ENCODE results near the gene INPPL1. TPM values are rescaled to one million over a fixed set of nuclear protein-coding genes. Genes with fewer than 3 reads are reported as not detected.
A peak's percentile ranks its signal among the peaks of the same experiment; 100 is the strongest.

INPPL1 gene
- total and polyA plus RNA-seq, 2 experiments from 2014 or later = 156 to 182 TPM

DNA sequence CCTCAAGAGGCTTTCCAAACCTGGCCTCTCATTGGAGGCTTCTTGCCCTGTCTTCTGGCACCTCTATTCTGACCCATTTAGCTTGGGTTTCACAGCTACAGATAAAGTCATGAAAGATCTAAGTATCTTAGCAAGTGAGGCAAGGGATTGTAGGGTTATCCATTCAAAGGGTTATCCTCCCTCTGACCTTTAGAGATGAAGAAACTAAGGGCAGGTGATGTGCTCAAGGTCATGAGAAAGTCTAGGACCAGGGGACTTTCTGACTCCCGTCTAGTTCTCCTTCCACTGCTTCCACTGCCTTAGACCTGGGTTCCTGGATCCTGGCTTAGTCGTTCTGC, 12.2 kb downstream of the INPPL1 start:
- H3K36me3 ChIP-seq = peaks cover 59% of the 10 kb centered on the region
- peak overlapping the region; percentile 48 for H3K27ac ChIP-seq
- H3K27me3 ChIP-seq = peaks cover 26% of the 10 kb centered on the region
- no peaks in the 10 kb centered on the region for H3K9me3 ChIP-seq (ENCODE audit: low read depth)
- TF ChIP-seq, protein P1, sequence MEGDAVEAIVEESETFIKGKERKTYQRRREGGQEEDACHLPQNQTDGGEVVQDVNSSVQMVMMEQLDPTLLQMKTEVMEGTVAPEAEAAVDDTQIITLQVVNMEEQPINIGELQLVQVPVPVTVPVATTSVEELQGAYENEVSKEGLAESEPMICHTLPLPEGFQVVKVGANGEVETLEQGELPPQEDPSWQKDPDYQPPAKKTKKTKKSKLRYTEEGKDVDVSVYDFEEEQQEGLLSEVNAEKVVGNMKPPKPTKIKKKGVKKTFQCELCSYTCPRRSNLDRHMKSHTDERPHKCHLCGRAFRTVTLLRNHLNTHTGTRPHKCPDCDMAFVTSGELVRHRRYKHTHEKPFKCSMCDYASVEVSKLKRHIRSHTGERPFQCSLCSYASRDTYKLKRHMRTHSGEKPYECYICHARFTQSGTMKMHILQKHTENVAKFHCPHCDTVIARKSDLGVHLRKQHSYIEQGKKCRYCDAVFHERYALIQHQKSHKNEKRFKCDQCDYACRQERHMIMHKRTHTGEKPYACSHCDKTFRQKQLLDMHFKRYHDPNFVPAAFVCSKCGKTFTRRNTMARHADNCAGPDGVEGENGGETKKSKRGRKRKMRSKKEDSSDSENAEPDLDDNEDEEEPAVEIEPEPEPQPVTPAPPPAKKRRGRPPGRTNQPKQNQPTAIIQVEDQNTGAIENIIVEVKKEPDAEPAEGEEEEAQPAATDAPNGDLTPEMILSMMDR (IDR thresholded peaks at IDR 0.05; ENCODE audit: low read depth, low read length) = no peak
- H3K4me3 ChIP-seq = no peak overlapping the region
- no peak for DNase-seq (ENCODE audit: low read depth in 1 of 2, low spot score in 1 of 2)
- peaks cover 7% of the 10 kb centered on the region for H3K4me1 ChIP-seq (ENCODE audit: low read depth)

DNA sequence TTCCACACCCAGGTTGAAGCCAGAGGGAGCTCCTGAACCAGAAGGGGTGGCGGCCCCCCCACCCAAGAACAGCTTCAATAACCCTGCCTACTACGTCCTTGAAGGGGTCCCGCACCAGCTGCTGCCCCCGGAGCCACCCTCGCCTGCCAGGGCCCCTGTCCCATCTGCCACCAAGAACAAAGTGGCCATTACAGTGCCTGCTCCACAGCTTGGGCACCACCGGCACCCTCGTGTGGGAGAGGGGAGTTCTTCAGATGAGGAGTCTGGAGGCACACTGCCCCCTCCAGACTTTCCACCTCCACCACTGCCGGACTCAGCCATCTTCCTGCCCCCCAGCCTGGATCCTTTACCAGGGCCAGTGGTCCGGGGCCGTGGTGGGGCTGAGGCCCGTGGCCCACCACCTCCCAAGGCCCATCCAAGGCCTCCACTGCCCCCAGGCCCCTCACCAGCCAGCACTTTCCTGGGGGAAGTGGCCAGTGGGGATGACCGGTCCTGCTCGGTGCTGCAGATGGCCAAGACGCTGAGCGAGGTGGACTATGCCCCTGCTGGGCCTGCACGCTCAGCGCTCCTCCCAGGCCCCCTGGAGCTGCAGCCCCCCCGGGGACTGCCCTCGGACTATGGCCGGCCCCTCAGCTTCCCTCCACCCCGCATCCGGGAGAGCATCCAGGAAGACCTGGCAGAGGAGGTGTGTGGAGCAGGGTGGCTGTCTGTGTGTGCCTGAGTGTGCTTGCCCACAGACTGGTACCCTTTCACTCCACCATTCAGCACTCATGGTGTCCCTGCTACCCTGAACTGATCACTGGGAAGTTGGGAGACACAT, 12.8 kb downstream of the INPPL1 start:
- no peak for DNase-seq (ENCODE audit: low read depth in 1 of 2, low spot score in 1 of 2)
- peaks cover 32% of the 10 kb centered on the region for H3K27me3 ChIP-seq

DNA sequence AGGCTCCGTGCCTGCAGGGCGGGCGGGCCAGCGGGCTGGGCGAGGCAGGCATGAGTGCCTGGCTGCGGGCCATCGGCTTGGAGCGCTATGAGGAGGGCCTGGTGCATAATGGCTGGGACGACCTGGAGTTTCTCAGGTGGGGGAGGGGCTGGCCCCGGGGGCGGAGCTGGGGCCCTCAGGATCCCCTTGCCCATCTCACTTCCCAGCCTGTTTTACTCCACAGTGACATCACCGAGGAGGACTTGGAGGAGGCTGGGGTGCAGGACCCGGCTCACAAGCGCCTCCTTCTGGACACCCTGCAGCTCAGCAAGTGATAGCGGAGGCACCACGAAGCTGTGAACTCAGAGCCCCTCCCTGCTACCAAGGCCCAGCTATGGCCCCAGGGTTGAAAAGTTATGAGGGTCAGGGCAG, 13.5 kb downstream of the INPPL1 start:
- Histone ChIP-seq H3K27ac (no peak overlapping the region), H3K4me1 (ENCODE audit: low read depth) (peaks cover 7% of the 10 kb centered on the region), H3K36me3 (peaks cover 48% of the 10 kb centered on the region), H3K27me3 (peaks cover 39% of the 10 kb centered on the region), H3K4me3 (no peak overlapping the region), H3K9me3 (ENCODE audit: low read depth) (no peaks in the 10 kb centered on the region)
- TF ChIP-seq, protein P1 (IDR thresholded peaks at IDR 0.05; ENCODE audit: low read depth, low read length) = peak; percentile 85
- peak; percentile 77 to 84 for DNase-seq (ENCODE audit: low read depth in 1 of 2, low spot score in 1 of 2)

More for the DNA sequence above, 12.8 kb downstream of the INPPL1 start:
- TF ChIP-seq, protein P1 (IDR thresholded peaks at IDR 0.05; ENCODE audit: low read depth, low read length) = no peak
- H3K4me1 ChIP-seq (ENCODE audit: low read depth) = peaks cover 7% of the 10 kb centered on the region
- peaks cover 55% of the 10 kb centered on the region for H3K36me3 ChIP-seq
- peak overlapping the region; percentile 48 for H3K27ac ChIP-seq
- no peaks in the 10 kb centered on the region for H3K9me3 ChIP-seq (ENCODE audit: low read depth)
- H3K4me3 ChIP-seq = no peak overlapping the region

DNA sequence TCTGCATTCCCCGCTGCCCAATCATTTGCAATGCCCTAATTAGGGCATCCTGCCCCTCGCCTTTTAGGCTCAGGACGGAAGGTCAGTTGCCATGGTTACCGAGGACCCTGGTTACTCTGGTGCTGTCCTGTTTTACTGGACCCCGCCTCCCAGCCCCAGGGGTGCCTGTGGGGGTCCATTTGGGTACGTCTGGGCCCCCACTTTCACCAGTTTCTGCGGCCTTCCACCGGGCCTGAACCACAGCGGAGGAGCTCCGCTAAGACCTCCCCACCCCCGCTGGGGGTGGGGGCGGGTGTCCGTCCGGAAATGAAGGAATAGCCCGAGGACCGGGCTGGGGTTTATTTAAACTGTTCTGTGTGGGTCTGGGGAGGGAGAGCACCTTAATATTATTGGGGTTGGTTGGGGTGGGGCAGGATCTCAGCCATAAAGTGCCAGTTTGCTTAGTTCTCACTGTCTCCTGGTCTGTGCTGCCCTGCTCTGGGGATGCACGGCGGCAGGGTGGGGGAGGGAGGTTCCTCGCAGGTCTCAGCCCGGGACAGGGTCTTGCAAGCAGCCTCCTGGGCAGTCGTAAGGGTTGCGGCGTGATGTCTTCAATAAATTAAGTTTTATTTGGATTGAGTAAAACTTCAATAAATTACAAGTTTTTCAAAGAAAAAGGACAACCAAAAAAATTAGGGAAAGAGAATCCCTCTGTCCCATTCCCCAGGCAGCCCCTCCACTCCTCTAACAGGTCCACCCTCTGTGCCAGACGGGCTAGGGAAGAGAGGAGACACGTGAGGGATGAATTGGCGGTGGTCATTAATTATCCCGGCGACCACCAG, 14.1 kb downstream of the INPPL1 start:
- TF ChIP-seq, protein P1 (IDR thresholded peaks at IDR 0.05; ENCODE audit: low read depth, low read length) = no peak
- Histone ChIP-seq H3K4me1 (ENCODE audit: low read depth) (peaks cover 7% of the 10 kb centered on the region), H3K36me3 (peaks cover 42% of the 10 kb centered on the region), H3K27me3 (peaks cover 46% of the 10 kb centered on the region), H3K4me3 (no peak overlapping the region), H3K9me3 (ENCODE audit: low read depth) (no peaks in the 10 kb centered on the region), H3K27ac (no peak overlapping the region)
- no peak for DNase-seq (ENCODE audit: low read depth in 1 of 2, low spot score in 1 of 2)

DNA sequence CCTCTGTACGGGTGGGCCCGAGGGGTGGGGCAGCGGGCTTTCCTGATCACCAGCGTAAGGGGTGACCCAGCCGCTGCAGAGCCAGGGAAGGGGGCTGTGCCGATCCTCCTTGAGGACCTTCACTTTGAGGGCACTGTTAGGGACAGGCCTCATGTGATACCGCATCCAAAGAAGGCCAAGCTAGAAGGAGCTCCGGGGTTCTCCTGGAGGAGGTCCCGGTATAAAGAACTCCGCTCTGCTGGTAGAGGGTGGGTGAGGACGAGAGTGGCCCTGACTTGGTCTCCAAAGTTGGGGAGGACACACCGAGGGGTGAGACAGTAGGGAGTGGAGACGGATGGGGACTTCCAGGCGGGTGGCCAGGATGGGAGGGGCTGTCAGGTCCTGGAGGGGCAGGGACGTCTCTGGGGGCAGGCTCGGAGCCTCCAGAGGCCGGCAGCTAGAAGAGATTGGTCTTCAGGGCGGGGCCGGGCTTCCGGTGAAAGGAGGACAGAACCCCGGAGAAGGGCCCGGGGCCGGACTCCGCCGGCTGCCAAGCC, 14.8 kb downstream of the INPPL1 start:
- TF ChIP-seq, protein P1 (IDR thresholded peaks at IDR 0.05; ENCODE audit: low read depth, low read length) = no peak
- H3K27me3 ChIP-seq = peaks cover 53% of the 10 kb centered on the region
- DNase-seq (ENCODE audit: low read depth in 1 of 2, low spot score in 1 of 2) = peak in 1 of 2 donors; percentile 69

More for the DNA sequence above, 14.8 kb downstream of the INPPL1 start:
- Histone ChIP-seq H3K4me3 (peak overlapping the region; percentile 21), H3K27ac (no peak overlapping the region), H3K36me3 (peaks cover 35% of the 10 kb centered on the region), H3K9me3 (ENCODE audit: low read depth) (no peaks in the 10 kb centered on the region), H3K4me1 (ENCODE audit: low read depth) (peaks cover 7% of the 10 kb centered on the region)
